Duodenal mucosa (tissue), 2 donors: ENCODE data around the gene ARRDC1.

ENCODE experiments used
- H3K27ac ChIP-seq: one replicate; pipeline ENCODE4 v1.7.0; 2013; ENCODE audit warnings: low read depth, low read length
- H3K27me3 ChIP-seq, 2 donors: one replicate each; pipeline ENCODE4 v1.7.0; 2013; ENCODE audit warnings: low read length in 2 of 2, control low read depth in 1 of 2; ENCODE audit not compliant: insufficient read depth in 2 of 2, control insufficient read depth in 1 of 2
- H3K36me3 ChIP-seq, 2 donors: one replicate each; pipeline ENCODE4 v1.7.0; 2013; ENCODE audit warnings: low read length in 2 of 2, control low read depth in 1 of 2; ENCODE audit not compliant: insufficient read depth in 2 of 2, control insufficient read depth in 1 of 2
- H3K4me1 ChIP-seq, 2 donors: one replicate each; pipeline ENCODE4 v1.7.0; 2013; ENCODE audit warnings: low read length in 2 of 2, control low read depth in 1 of 2; ENCODE audit not compliant: insufficient read depth in 2 of 2, control insufficient read depth in 1 of 2
- H3K4me3 ChIP-seq, 2 donors: one replicate each; pipeline ENCODE4 v1.7.0; 2013; ENCODE audit warnings: low read length in 2 of 2, low read depth in 1 of 2
- H3K9ac ChIP-seq, 2 donors: one replicate each; pipeline ENCODE4 v1.7.0; 2013; ENCODE audit warnings: low read length in 2 of 2, low read depth in 1 of 2
- H3K9me3 ChIP-seq, 2 donors: one replicate each; pipeline ENCODE4 v1.7.0; 2013; ENCODE audit warnings: low read length in 2 of 2, control low read depth in 1 of 2; ENCODE audit not compliant: control insufficient read depth in 1 of 2

ARRDC1 gene

GRCh38 chr9:137649553-137649952, 44.1 kb downstream of the ARRDC1 start:
- peaks cover 0 to 30% of the 10 kb centered on the region in 2 donors for H3K36me3 ChIP-seq
- H3K9me3 ChIP-seq = no peaks in the 10 kb centered on the region
- no peak overlapping the region for H3K4me3 ChIP-seq
- no peaks in the 10 kb centered on the region for H3K4me1 ChIP-seq
- no peaks in the 10 kb centered on the region for H3K27me3 ChIP-seq
- no peak overlapping the region for H3K27ac ChIP-seq
- H3K9ac ChIP-seq = no peak overlapping the region

DNA sequence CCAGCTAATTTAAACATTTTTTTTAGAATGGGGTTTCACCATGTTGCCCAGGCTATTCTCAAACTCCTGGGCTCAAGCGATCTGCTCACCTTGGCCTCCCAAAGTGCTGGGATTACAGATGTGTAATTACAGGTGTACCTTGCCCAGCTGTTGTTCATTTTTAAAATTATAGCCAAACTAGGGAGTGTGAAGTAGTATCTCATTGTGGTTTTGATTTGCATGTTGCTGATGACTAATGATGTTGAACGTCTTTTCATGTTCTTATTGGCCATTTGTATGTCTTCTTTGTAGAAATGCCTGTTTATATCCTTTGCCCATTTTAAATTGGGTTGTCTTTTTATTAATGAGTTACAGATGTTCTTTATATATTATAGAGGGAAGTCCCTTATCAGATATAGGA, 44.8 kb downstream of the ARRDC1 start:
- Histone ChIP-seq H3K27me3 (no peaks in the 10 kb centered on the region), H3K4me3 (no peak overlapping the region), H3K27ac (no peak overlapping the region), H3K4me1 (no peaks in the 10 kb centered on the region), H3K9me3 (no peaks in the 10 kb centered on the region), H3K9ac (no peak overlapping the region), H3K36me3 (peaks cover 0 to 33% of the 10 kb centered on the region in 2 donors)

DNA sequence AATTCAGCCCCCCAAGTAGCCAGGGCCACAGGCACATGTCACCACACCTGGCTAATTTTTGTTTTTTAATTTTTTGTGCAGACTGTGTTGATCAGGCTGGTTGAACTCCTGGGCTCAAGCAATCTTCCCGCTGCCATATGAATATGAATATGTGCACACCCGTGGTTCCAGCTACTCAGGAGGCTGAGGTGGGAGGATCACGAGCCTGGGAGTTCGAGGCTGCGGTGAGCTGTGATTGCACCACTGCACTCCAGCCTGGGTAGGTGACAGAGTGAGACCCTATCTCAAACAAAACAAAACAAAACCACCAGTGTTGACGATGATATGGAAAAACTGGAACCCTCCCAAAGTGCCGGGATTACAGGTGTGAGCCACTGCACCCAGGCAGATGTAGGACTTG, 45.3 kb downstream of the ARRDC1 start:
- Histone ChIP-seq H3K9ac (no peak overlapping the region), H3K27ac (no peak overlapping the region), H3K4me3 (no peak overlapping the region), H3K4me1 (no peaks in the 10 kb centered on the region), H3K9me3 (no peaks in the 10 kb centered on the region), H3K36me3 (peaks cover 4 to 37% of the 10 kb centered on the region in 2 donors), H3K27me3 (no peaks in the 10 kb centered on the region)

GRCh38 chr9:137656416-137656815, 50.9 kb downstream of the ARRDC1 start:
- no peak overlapping the region for H3K4me3 ChIP-seq
- no peaks in the 10 kb centered on the region for H3K4me1 ChIP-seq
- H3K9me3 ChIP-seq = no peaks in the 10 kb centered on the region
- H3K27me3 ChIP-seq = no peaks in the 10 kb centered on the region
- H3K27ac ChIP-seq = no peak overlapping the region
- H3K9ac ChIP-seq = no peak overlapping the region
- peaks cover 4 to 26% of the 10 kb centered on the region in 2 donors for H3K36me3 ChIP-seq

DNA sequence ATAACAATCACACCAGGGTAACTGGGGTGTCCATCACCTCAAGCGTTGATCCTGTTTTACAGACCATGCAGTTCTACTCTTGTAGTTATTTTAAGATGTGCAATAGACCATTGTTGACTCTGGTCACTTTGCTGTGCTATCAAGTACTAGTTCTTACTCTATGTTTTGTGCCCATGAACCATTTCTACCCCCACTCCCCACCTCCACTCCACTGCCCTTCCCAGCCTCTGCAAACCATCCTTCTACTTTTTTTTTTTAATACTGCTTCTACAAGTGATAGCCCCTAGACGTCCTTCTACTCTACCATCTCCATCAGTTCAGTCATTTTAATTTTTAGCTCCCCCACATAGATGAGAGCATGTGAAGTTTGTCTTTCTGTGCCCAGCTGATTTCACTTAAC, 52.1 kb downstream of the ARRDC1 start:
- Histone ChIP-seq H3K9me3 (no peaks in the 10 kb centered on the region), H3K9ac (no peak overlapping the region), H3K36me3 (peaks cover 4 to 20% of the 10 kb centered on the region in 2 donors), H3K4me3 (no peak overlapping the region), H3K4me1 (no peaks in the 10 kb centered on the region), H3K27me3 (no peaks in the 10 kb centered on the region), H3K27ac (no peak overlapping the region)

- no peaks in the 10 kb centered on the region for H3K27me3 ChIP-seq
- H3K4me3 ChIP-seq = no peak overlapping the region
These were observed 53.3 kb downstream of the ARRDC1 start for GRCh38 chr9:137658781-137659180.

DNA sequence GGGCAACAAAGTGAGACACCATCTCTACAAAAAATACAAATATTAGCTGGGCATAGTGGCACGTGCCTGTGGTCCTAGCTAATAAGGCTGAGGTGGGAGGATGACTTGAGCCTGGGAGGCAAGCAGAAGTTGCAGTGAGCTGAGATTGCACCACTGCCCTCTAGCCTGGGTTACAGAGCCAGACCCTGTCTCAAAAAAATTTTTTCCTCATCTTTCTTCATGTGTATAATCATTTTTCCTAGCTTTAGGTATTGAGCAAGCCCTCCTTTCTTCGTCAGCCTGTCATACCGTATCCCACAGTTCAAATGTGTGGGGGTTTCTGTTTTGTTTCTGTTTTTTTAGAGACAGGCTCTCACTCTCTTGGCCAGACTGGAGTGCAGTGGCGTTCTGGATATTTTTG, 54.7 kb downstream of the ARRDC1 start:
- peaks cover 4 to 8% of the 10 kb centered on the region in 2 donors for H3K36me3 ChIP-seq
- no peak overlapping the region for H3K27ac ChIP-seq
- H3K4me3 ChIP-seq = no peak overlapping the region
- no peaks in the 10 kb centered on the region for H3K27me3 ChIP-seq
- no peaks in the 10 kb centered on the region for H3K4me1 ChIP-seq
- H3K9me3 ChIP-seq = no peaks in the 10 kb centered on the region
- no peak overlapping the region for H3K9ac ChIP-seq

More at GRCh38 chr9:137658781-137659180, 53.3 kb downstream of the ARRDC1 start:
- H3K36me3 ChIP-seq = peaks cover 4 to 16% of the 10 kb centered on the region in 2 donors
- no peaks in the 10 kb centered on the region for H3K9me3 ChIP-seq
- no peak overlapping the region for H3K27ac ChIP-seq
- H3K4me1 ChIP-seq = no peaks in the 10 kb centered on the region
- no peak overlapping the region for H3K9ac ChIP-seq

DNA sequence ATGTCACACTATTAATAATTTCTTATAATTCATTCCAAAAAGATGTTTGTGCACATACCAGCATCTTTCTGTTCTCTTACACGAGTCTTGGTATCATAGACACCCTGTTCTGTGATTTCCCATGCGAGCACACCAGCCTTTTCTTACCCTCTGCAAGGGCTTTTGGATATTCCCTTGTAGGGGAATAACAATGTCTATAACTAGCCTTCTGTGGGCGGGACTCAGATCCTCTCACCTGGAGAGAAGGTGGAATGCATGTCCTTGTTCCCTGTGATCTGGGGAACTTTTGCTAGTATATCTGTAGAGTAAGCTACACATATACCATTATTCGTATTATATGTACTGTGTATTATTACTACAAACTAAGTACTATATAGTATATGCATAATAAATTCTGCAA, 58.1 kb downstream of the ARRDC1 start:
- Histone ChIP-seq H3K36me3 (peaks cover 0 to 10% of the 10 kb centered on the region in 2 donors), H3K27me3 (no peaks in the 10 kb centered on the region), H3K9ac (no peak overlapping the region), H3K27ac (no peak overlapping the region), H3K4me1 (peaks cover 0 to 3% of the 10 kb centered on the region in 2 donors), H3K9me3 (no peaks in the 10 kb centered on the region), H3K4me3 (no peak overlapping the region)

DNA sequence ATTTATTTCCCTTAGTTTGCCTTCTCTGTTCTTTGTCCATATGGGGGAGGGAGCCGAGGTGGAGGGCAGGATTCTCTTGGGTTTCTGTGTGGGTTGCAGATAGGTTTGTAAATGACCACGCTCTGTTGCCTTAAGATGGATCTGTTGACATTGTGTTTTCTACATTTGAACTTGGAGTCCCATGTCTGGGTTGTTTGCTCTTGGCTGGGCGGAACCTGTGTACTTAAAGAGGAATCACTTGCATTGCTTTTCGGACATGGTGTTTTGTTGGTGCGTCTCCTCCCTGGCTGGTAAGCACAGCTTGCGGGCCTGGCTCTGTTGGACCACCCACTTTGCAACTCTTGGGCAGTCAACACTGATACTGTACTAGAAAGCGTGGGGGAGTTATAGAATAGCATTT, 59.2 kb downstream of the ARRDC1 start:
- Histone ChIP-seq H3K4me1 (peaks cover 0 to 3% of the 10 kb centered on the region in 2 donors), H3K27ac (no peak overlapping the region), H3K9ac (no peak overlapping the region)

More for the DNA sequence above, 59.2 kb downstream of the ARRDC1 start:
- no peaks in the 10 kb centered on the region for H3K9me3 ChIP-seq
- H3K27me3 ChIP-seq = no peaks in the 10 kb centered on the region
- no peak overlapping the region for H3K4me3 ChIP-seq
- peaks cover 0 to 17% of the 10 kb centered on the region in 2 donors for H3K36me3 ChIP-seq
